ENCODE results near the gene PRKN. TPM values are rescaled to one million over a fixed set of nuclear protein-coding genes. Genes with fewer than 3 reads are reported as not detected.

PRKN gene
- total and polyA plus RNA-seq, 2 experiments from 2014 or later: 2.3 to 3.9 TPM

GRCh38 chr6:161476711-161477110 is 1250.9 kb downstream of the PRKN start:
- no peak for TF ChIP-seq EZH2phosphoT487 (IDR thresholded peaks at IDR 0.05; ENCODE audit: low read depth, severe bottlenecking, unreplicated experiment)
- TF ChIP-seq EZH2 (IDR thresholded peaks at IDR 0.05; ENCODE audit: borderline replicate concordance): no peak
- TF ChIP-seq, protein P1, sequence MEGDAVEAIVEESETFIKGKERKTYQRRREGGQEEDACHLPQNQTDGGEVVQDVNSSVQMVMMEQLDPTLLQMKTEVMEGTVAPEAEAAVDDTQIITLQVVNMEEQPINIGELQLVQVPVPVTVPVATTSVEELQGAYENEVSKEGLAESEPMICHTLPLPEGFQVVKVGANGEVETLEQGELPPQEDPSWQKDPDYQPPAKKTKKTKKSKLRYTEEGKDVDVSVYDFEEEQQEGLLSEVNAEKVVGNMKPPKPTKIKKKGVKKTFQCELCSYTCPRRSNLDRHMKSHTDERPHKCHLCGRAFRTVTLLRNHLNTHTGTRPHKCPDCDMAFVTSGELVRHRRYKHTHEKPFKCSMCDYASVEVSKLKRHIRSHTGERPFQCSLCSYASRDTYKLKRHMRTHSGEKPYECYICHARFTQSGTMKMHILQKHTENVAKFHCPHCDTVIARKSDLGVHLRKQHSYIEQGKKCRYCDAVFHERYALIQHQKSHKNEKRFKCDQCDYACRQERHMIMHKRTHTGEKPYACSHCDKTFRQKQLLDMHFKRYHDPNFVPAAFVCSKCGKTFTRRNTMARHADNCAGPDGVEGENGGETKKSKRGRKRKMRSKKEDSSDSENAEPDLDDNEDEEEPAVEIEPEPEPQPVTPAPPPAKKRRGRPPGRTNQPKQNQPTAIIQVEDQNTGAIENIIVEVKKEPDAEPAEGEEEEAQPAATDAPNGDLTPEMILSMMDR (IDR thresholded peaks at IDR 0.05; ENCODE audit: poor library complexity): no peak
- DNase-seq (ENCODE audit: low spot score): no peak

GRCh38 chr6:161465403-161465802 is 1262.2 kb downstream of the PRKN start:
- 55% methylated on average over 2 of the region's 2 CpGs for WGBS (ENCODE audit: low lambda C conversion rate, missing lambda C conversion rate)
- Histone ChIP-seq H3K27me3 (no peaks in the 10 kb centered on the region), H3K4me3 (no peak overlapping the region), H3K9me2 (replicated peaks; ENCODE audit: insufficient read depth) (no peaks in the 10 kb centered on the region), H3K4me1 (ENCODE audit: insufficient read depth) (no peaks in the 10 kb centered on the region), H3K4me2 (no peak overlapping the region), H3K9me3 (ENCODE audit: low read depth) (no peaks in the 10 kb centered on the region), H3K27ac (no peak overlapping the region), H2AFZ (no peak overlapping the region), H3K36me3 (replicated peaks; ENCODE audit: insufficient read depth, low read depth) (no peaks in the 10 kb centered on the region), H3K79me2 (no peaks in the 10 kb centered on the region), H4K20me1 (ENCODE audit: insufficient read depth, poor library complexity, severe bottlenecking) (no peaks in the 10 kb centered on the region)
- DNase-seq (ENCODE audit: low spot score): no peak
- TF ChIP-seq, protein P1 (IDR thresholded peaks at IDR 0.05; ENCODE audit: poor library complexity): no peak
- no peak for TF ChIP-seq EZH2phosphoT487 (IDR thresholded peaks at IDR 0.05; ENCODE audit: low read depth, severe bottlenecking, unreplicated experiment)
- no peak for TF ChIP-seq EZH2 (IDR thresholded peaks at IDR 0.05; ENCODE audit: borderline replicate concordance)

More at GRCh38 chr6:161476711-161477110, 1250.9 kb downstream of the PRKN start:
- Histone ChIP-seq H3K27ac (no peak overlapping the region), H3K4me3 (no peak overlapping the region), H2AFZ (no peak overlapping the region), H3K9me2 (replicated peaks; ENCODE audit: insufficient read depth) (no peaks in the 10 kb centered on the region), H3K9me3 (ENCODE audit: low read depth) (no peaks in the 10 kb centered on the region), H3K79me2 (no peaks in the 10 kb centered on the region), H3K4me2 (no peak overlapping the region), H4K20me1 (ENCODE audit: insufficient read depth, poor library complexity, severe bottlenecking) (no peaks in the 10 kb centered on the region), H3K27me3 (no peaks in the 10 kb centered on the region), H3K4me1 (ENCODE audit: insufficient read depth) (no peaks in the 10 kb centered on the region), H3K36me3 (replicated peaks; ENCODE audit: insufficient read depth, low read depth) (no peaks in the 10 kb centered on the region)
- WGBS (ENCODE audit: low lambda C conversion rate, missing lambda C conversion rate): 77% methylated on average over 9 of the region's 9 CpGs

GRCh38 chr6:161463071-161463470 is 1264.5 kb downstream of the PRKN start:
- H3K4me2 ChIP-seq: no peak overlapping the region
- no peak overlapping the region for H2AFZ ChIP-seq
- no peak overlapping the region for H3K4me3 ChIP-seq
- H3K9me2 ChIP-seq (replicated peaks; ENCODE audit: insufficient read depth): no peaks in the 10 kb centered on the region
- no peaks in the 10 kb centered on the region for H4K20me1 ChIP-seq (ENCODE audit: insufficient read depth, poor library complexity, severe bottlenecking)
- H3K27ac ChIP-seq: no peak overlapping the region
- no peaks in the 10 kb centered on the region for H3K9me3 ChIP-seq (ENCODE audit: low read depth)
- no peaks in the 10 kb centered on the region for H3K27me3 ChIP-seq
- H3K4me1 ChIP-seq (ENCODE audit: insufficient read depth): no peaks in the 10 kb centered on the region
- TF ChIP-seq, protein P1 (IDR thresholded peaks at IDR 0.05; ENCODE audit: poor library complexity): no peak
- no peak for TF ChIP-seq EZH2phosphoT487 (IDR thresholded peaks at IDR 0.05; ENCODE audit: low read depth, severe bottlenecking, unreplicated experiment)
- TF ChIP-seq EZH2 (IDR thresholded peaks at IDR 0.05; ENCODE audit: borderline replicate concordance): no peak
- WGBS (ENCODE audit: low lambda C conversion rate, missing lambda C conversion rate): 74% methylated on average over 2 of the region's 2 CpGs
- no peak for DNase-seq (ENCODE audit: low spot score)
- H3K36me3 ChIP-seq (replicated peaks; ENCODE audit: insufficient read depth, low read depth): no peaks in the 10 kb centered on the region
- H3K79me2 ChIP-seq: no peaks in the 10 kb centered on the region

DNA sequence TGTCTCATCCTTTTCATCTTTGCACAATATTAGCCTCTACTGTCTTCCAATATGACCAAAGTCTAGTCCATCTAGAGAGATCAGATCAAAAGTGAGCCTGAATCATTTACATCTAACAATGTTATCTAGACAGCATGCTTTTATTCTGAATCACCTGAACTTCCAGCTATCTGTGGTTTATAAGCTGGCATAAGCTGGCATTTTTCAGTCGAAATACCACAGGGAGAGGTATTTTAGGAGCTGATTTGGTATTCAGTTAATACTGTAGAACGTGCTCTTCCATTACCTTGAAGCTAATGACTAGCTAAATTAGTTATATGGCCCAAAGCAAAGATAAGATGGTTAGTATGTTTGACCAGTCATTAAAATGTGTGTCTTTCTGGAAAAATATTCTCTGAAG is 1265.4 kb downstream of the PRKN start:
- TF ChIP-seq, protein P1 (IDR thresholded peaks at IDR 0.05; ENCODE audit: poor library complexity): no peak
- no peak overlapping the region for H3K27ac ChIP-seq

More for the DNA sequence above, 1265.4 kb downstream of the PRKN start:
- Histone ChIP-seq H3K27me3 (no peaks in the 10 kb centered on the region), H3K4me1 (ENCODE audit: insufficient read depth) (no peaks in the 10 kb centered on the region), H3K4me3 (no peak overlapping the region), H3K36me3 (replicated peaks; ENCODE audit: insufficient read depth, low read depth) (no peaks in the 10 kb centered on the region), H3K9me2 (replicated peaks; ENCODE audit: insufficient read depth) (no peaks in the 10 kb centered on the region), H3K79me2 (no peaks in the 10 kb centered on the region), H2AFZ (no peak overlapping the region), H3K9me3 (ENCODE audit: low read depth) (no peaks in the 10 kb centered on the region), H3K4me2 (no peak overlapping the region), H4K20me1 (ENCODE audit: insufficient read depth, poor library complexity, severe bottlenecking) (no peaks in the 10 kb centered on the region)
- no peak for DNase-seq (ENCODE audit: low spot score)
- WGBS (ENCODE audit: low lambda C conversion rate, missing lambda C conversion rate): 61% methylated on average over 2 of the region's 2 CpGs
